ENCODE measurements around the gene KLHDC8A. TPM values are rescaled to one million over a fixed set of nuclear protein-coding genes. Genes with fewer than 3 reads are reported as not detected.

Gene KLHDC8A
- total and polyA plus RNA-seq, 2 donors (not counting 3 experiments of a cell fraction or from before 2014, with no cell fraction given) = not detected

- H3K27ac ChIP-seq (ENCODE audit: insufficient read depth, low read depth, low read length) = no peak overlapping the region
- DNase-seq (ENCODE audit: low read depth, low spot score) = no peak
- no peak for FAIRE-seq
- no peak overlapping the region for H3K4me3 ChIP-seq (replicated peaks in 1 of 3; ENCODE audit: insufficient read depth in 1 of 3, low read depth in 1 of 3, low read length in 3 of 3)
- dilution Hi-C loops (cut with MboI; ENCODE audit: extremely low pct_ligation_motif_present, low sequenced_read_pairs) = no loop called here
- intact Hi-C loops (cut with micrococcal nuclease) = no loop called here
- H3K9ac ChIP-seq (replicated peaks; ENCODE audit: extremely low read depth, insufficient read depth, low read length) = no peak overlapping the region
- no peak overlapping the region for H2AFZ ChIP-seq (ENCODE audit: low read depth, low read length)
- H3K4me1 ChIP-seq (ENCODE audit: control insufficient read depth, extremely low read depth, insufficient read depth, low read length) = no peaks in the 10 kb centered on the region
- H3K9me1 ChIP-seq (replicated peaks; ENCODE audit: control insufficient read depth, extremely low read depth, insufficient read depth, low read length) = no peaks in the 10 kb centered on the region
- H3K27me3 ChIP-seq (ENCODE audit: control insufficient read depth in 2 of 2, insufficient read depth in 2 of 2, low read length in 2 of 2) = peaks cover 2 to 6% of the 10 kb centered on the region in 2 experiments
- no peaks in the 10 kb centered on the region for H4K20me1 ChIP-seq (replicated peaks; ENCODE audit: control insufficient read depth, extremely low read depth, insufficient read depth, low read length)
- BruUV-seq (replicated peaks) = no TSS peak
- TF ChIP-seq CTCF (IDR thresholded peaks at IDR 0.05; ENCODE audit: extremely low read depth in 1 of 2, insufficient read depth in 1 of 2, low read depth in 1 of 2, low read length in 2 of 2) (no peak), POLR2AphosphoS5 (IDR thresholded peaks at IDR 0.05; ENCODE audit: insufficient read depth, low read depth, low read length) (no peak), JUN (IDR thresholded peaks at IDR 0.05; ENCODE audit: borderline replicate concordance, insufficient read depth, insufficient read length, low read depth) (no peak), MYC (IDR thresholded peaks at IDR 0.05; ENCODE audit: low read depth, low read length) (no peak), MAX (IDR thresholded peaks at IDR 0.05; ENCODE audit: insufficient read depth, insufficient read length) (no peak), EZH2 (IDR thresholded peaks at IDR 0.05; ENCODE audit: borderline replicate concordance, low read depth, low read length, severe bottlenecking) (no peak), POLR2A (IDR thresholded peaks at IDR 0.05; ENCODE audit: low read depth, low read length) (no peak), GATA2 (IDR thresholded peaks at IDR 0.05; ENCODE audit: insufficient read depth, insufficient read length, low read depth, low read length) (no peak), FOS (IDR thresholded peaks at IDR 0.05; ENCODE audit: borderline replicate concordance, insufficient read depth, low read length) (no peak)
- no peaks in the 10 kb centered on the region for H3K9me3 ChIP-seq (replicated peaks; ENCODE audit: control insufficient read depth, insufficient read depth, low read length)
- no peaks in the 10 kb centered on the region for H3K36me3 ChIP-seq (ENCODE audit: control insufficient read depth in 2 of 2, extremely low read depth in 1 of 2, insufficient read depth in 2 of 2, low read length in 2 of 2)
- H3K4me2 ChIP-seq (ENCODE audit: insufficient read depth, low read length) = no peak overlapping the region
- no peaks in the 10 kb centered on the region for H3K79me2 ChIP-seq (ENCODE audit: control insufficient read depth, insufficient read depth, low read length)
- POLR2A ChIA-PET = no interaction called here
- CTCF ChIA-PET = interaction anchor here (1.6 to 2.3 kb wide), 2 partner anchors 28 to 103 kb away, joined by 6 to 8 read pairs; no protein-coding TSS in a partner anchor
Observed at GRCh38 chr1:205382561-205382960, 25.8 kb upstream of the KLHDC8A start.
